Measurements from ENCODE around the gene TBL1X. TPM values are rescaled to one million over a fixed set of nuclear protein-coding genes. Genes with fewer than 3 reads are reported as not detected.
A peak's percentile ranks its signal among the peaks of the same experiment; 100 is the strongest.

The TBL1X gene
- total RNA-seq, 1 donor from 2014 or later, result 15.4 TPM

DNA sequence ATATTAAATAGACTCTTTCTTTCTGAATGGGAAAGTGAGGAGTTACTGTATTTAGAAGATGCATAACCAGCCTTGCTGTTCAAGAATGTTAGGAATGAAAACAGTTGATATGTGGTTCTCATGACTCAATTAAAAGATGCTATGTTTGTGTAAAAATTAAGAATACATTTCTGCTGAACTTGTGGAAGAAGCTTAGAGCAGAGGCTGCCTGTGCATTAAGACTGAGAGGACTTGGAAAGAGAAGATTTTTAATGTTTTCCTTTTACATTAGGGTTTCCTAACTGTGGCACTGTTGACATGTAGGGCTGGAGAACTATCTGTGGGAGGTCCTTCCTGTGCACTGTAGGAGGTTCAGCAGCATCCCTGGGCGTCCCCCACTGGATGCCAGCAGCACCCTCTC is 163.1 kb downstream of the TBL1X start:
- H3K9me3 ChIP-seq, result no peaks in the 10 kb centered on the region
- peaks cover 0 to 10% of the 10 kb centered on the region in 2 donors for H3K4me1 ChIP-seq
- H3K27me3 ChIP-seq, result no peaks in the 10 kb centered on the region
- H3K4me3 ChIP-seq, result no peak overlapping the region
- H3K27ac ChIP-seq, result no peak overlapping the region
- intact Hi-C loops (cut with DNase I), result no loop called here
- no peak for DNase-seq (ENCODE audit: low spot score in 2 of 2)
- no peaks in the 10 kb centered on the region for H3K36me3 ChIP-seq
- TF ChIP-seq, protein P1, sequence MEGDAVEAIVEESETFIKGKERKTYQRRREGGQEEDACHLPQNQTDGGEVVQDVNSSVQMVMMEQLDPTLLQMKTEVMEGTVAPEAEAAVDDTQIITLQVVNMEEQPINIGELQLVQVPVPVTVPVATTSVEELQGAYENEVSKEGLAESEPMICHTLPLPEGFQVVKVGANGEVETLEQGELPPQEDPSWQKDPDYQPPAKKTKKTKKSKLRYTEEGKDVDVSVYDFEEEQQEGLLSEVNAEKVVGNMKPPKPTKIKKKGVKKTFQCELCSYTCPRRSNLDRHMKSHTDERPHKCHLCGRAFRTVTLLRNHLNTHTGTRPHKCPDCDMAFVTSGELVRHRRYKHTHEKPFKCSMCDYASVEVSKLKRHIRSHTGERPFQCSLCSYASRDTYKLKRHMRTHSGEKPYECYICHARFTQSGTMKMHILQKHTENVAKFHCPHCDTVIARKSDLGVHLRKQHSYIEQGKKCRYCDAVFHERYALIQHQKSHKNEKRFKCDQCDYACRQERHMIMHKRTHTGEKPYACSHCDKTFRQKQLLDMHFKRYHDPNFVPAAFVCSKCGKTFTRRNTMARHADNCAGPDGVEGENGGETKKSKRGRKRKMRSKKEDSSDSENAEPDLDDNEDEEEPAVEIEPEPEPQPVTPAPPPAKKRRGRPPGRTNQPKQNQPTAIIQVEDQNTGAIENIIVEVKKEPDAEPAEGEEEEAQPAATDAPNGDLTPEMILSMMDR (IDR thresholded peaks at IDR 0.05), result no peak

DNA sequence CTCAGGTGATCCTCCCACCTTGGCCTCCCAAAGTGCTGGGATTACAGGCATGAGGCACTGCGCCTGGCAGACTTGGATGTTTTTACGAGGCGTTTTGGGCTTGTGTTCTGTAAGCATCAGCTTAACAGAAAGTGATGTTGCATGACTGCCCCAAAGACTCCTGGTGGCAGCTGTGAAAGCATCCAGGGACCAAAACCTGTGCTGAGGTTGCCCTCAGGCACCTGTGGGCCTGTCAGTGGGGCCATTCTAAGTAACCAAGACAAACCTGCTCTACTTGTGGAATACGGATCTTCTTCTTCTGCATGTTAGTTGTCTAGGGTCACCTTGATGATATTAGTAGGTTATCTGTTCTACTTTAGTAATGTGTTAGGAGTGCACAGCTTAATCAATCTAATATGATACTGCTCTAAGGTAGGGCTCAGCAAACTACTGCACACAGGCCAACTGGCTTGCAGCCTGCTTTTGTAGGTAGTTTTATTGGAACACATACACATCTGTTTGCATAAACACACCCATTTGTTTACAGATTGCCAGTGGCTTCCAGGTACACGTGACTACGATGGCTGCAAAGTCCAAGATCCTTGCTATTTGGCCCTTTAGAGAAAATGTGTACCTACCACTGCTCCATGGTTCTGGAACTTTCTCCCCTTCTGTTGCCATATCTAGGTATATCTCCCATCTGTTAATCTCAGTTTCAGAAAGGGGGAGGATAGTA is 164.1 kb downstream of the TBL1X start:
- no peaks in the 10 kb centered on the region for H3K27me3 ChIP-seq
- no peak for DNase-seq (ENCODE audit: low spot score in 2 of 2)

DNA sequence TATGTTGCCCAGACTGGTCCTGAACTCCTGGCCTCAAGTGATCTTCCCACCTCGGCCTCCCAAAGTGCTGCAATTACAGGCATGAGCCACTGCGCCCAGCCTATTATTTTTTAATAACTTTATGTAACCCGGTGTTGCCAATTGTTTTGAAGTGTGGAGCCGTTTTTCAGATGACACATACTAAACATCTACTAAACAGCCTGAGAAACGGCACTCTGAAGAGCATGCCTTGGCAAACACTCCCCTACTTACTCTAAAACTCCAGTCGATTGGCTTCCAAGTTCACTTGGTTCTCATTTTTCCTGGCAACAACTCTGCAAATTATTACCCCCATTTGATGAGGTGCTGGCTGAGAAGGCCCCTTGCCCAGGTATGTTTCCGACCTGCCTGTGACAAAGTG is 169.7 kb downstream of the TBL1X start:
- intact Hi-C loops (cut with DNase I), result no loop called here
- no peak for DNase-seq (ENCODE audit: low spot score in 2 of 2)
- no peak overlapping the region for H3K27ac ChIP-seq
- TF ChIP-seq, protein P1 (IDR thresholded peaks at IDR 0.05), result no peak
- no peak overlapping the region for H3K4me3 ChIP-seq
- H3K27me3 ChIP-seq, result no peaks in the 10 kb centered on the region
- peaks cover 0 to 3% of the 10 kb centered on the region in 2 donors for H3K36me3 ChIP-seq
- H3K9me3 ChIP-seq, result no peaks in the 10 kb centered on the region
- H3K4me1 ChIP-seq, result peaks cover 0 to 5% of the 10 kb centered on the region in 2 donors

More for the DNA sequence above, 164.1 kb downstream of the TBL1X start:
- TF ChIP-seq, protein P1 (IDR thresholded peaks at IDR 0.05), result no peak
- Histone ChIP-seq H3K27ac (no peak overlapping the region), H3K4me1 (peaks cover 0 to 10% of the 10 kb centered on the region in 2 donors), H3K36me3 (no peaks in the 10 kb centered on the region), H3K4me3 (no peak overlapping the region), H3K9me3 (no peaks in the 10 kb centered on the region)
- intact Hi-C loops (cut with DNase I), result no loop called here

DNA sequence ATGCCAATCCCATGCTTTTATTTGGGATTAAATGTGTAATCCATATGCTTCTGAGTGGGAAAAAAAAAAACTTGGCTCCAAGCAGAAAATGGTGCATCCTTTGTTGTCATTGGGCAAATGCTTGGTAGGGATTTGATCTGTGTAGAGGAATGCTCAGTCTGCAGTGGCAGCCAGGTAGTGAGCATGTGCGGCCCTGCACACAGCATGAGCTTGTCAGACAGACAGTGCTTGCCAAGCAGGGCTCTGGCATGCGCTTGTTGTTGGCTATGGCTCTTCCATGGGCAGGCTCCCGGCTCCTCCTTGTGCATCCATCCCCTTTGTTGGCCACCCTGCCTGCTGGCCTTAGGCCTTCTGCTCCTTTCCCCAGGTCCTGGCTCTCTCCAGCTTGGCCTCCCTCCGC is 170.5 kb downstream of the TBL1X start:
- Histone ChIP-seq H3K27ac (peak overlapping the region in 1 of 2 donors; percentile 26), H3K36me3 (peaks cover 0 to 3% of the 10 kb centered on the region in 2 donors), H3K4me1 (peaks cover 0 to 5% of the 10 kb centered on the region in 2 donors), H3K27me3 (no peaks in the 10 kb centered on the region), H3K9me3 (no peaks in the 10 kb centered on the region), H3K4me3 (no peak overlapping the region)
- intact Hi-C loops (cut with DNase I), result no loop called here
- TF ChIP-seq, protein P1 (IDR thresholded peaks at IDR 0.05), result no peak
- DNase-seq (ENCODE audit: low spot score in 2 of 2), result peak in 1 of 2 donors; percentile 59

DNA sequence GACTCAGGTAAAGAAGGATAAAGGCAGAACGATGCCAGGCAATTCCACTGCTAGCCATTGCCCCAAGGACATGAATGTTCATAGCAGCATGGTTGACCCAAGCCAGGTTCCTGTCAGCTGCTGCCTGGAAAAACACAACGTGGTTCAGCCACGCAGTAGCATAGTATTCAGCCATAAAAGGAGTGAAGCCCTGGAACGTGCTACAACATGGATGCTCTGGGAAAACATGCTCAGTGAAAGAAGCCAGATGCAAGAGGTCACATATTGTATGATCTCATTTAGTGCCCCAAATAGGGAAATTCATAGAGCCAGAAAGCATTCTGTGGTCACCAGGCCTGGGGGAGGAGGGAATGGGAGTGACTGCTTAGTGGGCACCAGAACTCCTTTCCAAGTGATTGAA is 170.9 kb downstream of the TBL1X start:
- DNase-seq (ENCODE audit: low spot score in 2 of 2), result peak in 1 of 2 donors; percentile 61
- Histone ChIP-seq H3K4me1 (peaks cover 0 to 5% of the 10 kb centered on the region in 2 donors), H3K4me3 (no peak overlapping the region), H3K27ac (peak overlapping the region in 1 of 2 donors; percentile 26), H3K27me3 (no peaks in the 10 kb centered on the region), H3K9me3 (no peaks in the 10 kb centered on the region), H3K36me3 (peaks cover 0 to 3% of the 10 kb centered on the region in 2 donors)
- TF ChIP-seq, protein P1 (IDR thresholded peaks at IDR 0.05), result no peak
- intact Hi-C loops (cut with DNase I), result no loop called here
